AG04450 (cell line): ENCODE data around the gene SLC6A4. TPM values are rescaled to one million over a fixed set of nuclear protein-coding genes. Genes with fewer than 3 reads are reported as not detected.
"Not testable (repeated sequence)": the region's sequence is repeated elsewhere in the genome, so short reads cannot be mapped to it uniquely, and the experiment has no call there.

Experiments used
- CTCF ChIA-PET: fragments of 300-600, 350-600 bp; formaldehyde crosslinking; extraction: SDS; loops from one replicate; lab custom pipeline; 2022; ENCODE audit warnings: antibody characterized with exemption, inconsistent platforms; lab: Charles Lee
- POLR2A ChIA-PET: fragments of 350-600 bp; formaldehyde crosslinking; extraction: SDS; loops from one replicate; lab custom pipeline; 2021; ENCODE audit warnings: antibody characterized with exemption, inconsistent platforms; lab: Yijun Ruan, JAX
- DNase-seq: peaks from one replicate; pipeline ENCODE4 v3.0.0-alpha.2; 2011; ENCODE audit warnings: low read depth, low spot score
- H3K27ac ChIP-seq: one replicate; pipeline ENCODE4 v1.5.1; 2012; ENCODE audit warnings: low read depth, low read length, control low read depth
- H3K27me3 ChIP-seq: one replicate; pipeline ENCODE4 v1.6.0; 2012; ENCODE audit warnings: low read length; ENCODE audit not compliant: control insufficient read depth, insufficient read depth
- H3K4me3 ChIP-seq: 2 replicates; pipeline ENCODE4 v1.5.1; 2011; ENCODE audit warnings: mild to moderate bottlenecking, low read depth, low read length, control low read depth
- H3K9me3 ChIP-seq: 2 replicates; pipeline ENCODE4 v1.5.1; 2012; ENCODE audit warnings: low read length; ENCODE audit not compliant: control insufficient read depth, insufficient read depth
- CTCF ChIP-seq: IDR thresholded peaks from 2 replicates; pipeline ENCODE4 v1.5.1; 2011; ENCODE audit warnings: low read depth, low read length, control low read depth, inconsistent platforms
- polyA plus RNA-seq: library from polyadenylated mRNA; depleted of rRNA; stranded (reverse); fragments of >200 nt; gene quantifications from 2 replicates; pipeline ENCODE4 v1.2.3, GENCODE V29; 2011

Gene SLC6A4
- polyA plus RNA-seq, 1 experiment: not detected

- no peak overlapping the region for H3K27ac ChIP-seq
- no peak for TF ChIP-seq CTCF
- H3K27me3 ChIP-seq: peaks cover 69% of the 10 kb centered on the region
- POLR2A ChIA-PET: no interaction called here
- H3K4me3 ChIP-seq: no peak overlapping the region
- no peak for DNase-seq
- CTCF ChIA-PET: interaction anchor here (0.9 kb wide), 1 partner anchor 128 kb away, joined by 4 read pairs; no protein-coding TSS in a partner anchor
- 0 out of 2 replicates have a peak, but pooled peaks cover 3% of the 10 kb centered on the region for H3K9me3 ChIP-seq
Measured at GRCh38 chr17:30232015-30232823, 3.3 kb downstream of the SLC6A4 start.

- Histone ChIP-seq H3K4me3 (no peak overlapping the region), H3K27me3 (peaks cover 61% of the 10 kb centered on the region), H3K27ac (no peak overlapping the region), H3K9me3 (no peaks in the 10 kb centered on the region)
- CTCF ChIA-PET: no interaction called here
- DNase-seq: no peak
- TF ChIP-seq CTCF: no peak
- POLR2A ChIA-PET: no interaction called here
Measured at GRCh38 chr17:30230596-30231125, 4.8 kb downstream of the SLC6A4 start.

GRCh38 chr17:30230009-30230408 is 5.5 kb downstream of the SLC6A4 start:
- CTCF ChIA-PET: not testable (repeated sequence)

GRCh38 chr17:30229012-30229411 is 6.5 kb downstream of the SLC6A4 start:
- DNase-seq: no peak
- Histone ChIP-seq H3K4me3 (no peak overlapping the region), H3K27me3 (peaks cover 58% of the 10 kb centered on the region)

More at GRCh38 chr17:30230009-30230408, 5.5 kb downstream of the SLC6A4 start:
- DNase-seq, H3K9me3 ChIP-seq, POLR2A ChIA-PET, H3K27ac ChIP-seq, H3K4me3 ChIP-seq: not testable (repeated sequence)
- peaks cover 62% of the 10 kb centered on the region for H3K27me3 ChIP-seq

GRCh38 chr17:30228011-30228410 is 7.5 kb downstream of the SLC6A4 start:
- Histone ChIP-seq H3K27me3 (peaks cover 48% of the 10 kb centered on the region), H3K4me3 (no peak overlapping the region), H3K27ac (no peak overlapping the region), H3K9me3 (no peaks in the 10 kb centered on the region)
- TF ChIP-seq CTCF: no peak
- POLR2A ChIA-PET: no interaction called here
- CTCF ChIA-PET: no interaction called here
- no peak for DNase-seq

More at GRCh38 chr17:30229012-30229411, 6.5 kb downstream of the SLC6A4 start:
- no peak for TF ChIP-seq CTCF
- CTCF ChIA-PET: interaction anchor here (0.7 kb wide), 1 partner anchor 8 kb away, joined by 8 read pairs; no protein-coding TSS in a partner anchor
- Histone ChIP-seq H3K9me3 (no peaks in the 10 kb centered on the region), H3K27ac (no peak overlapping the region)
- POLR2A ChIA-PET: no interaction called here
